ENCODE data around the gene COX7B.

The COX7B gene

GRCh38 chrX:77945910-77946545 lies 46.8 kb downstream of the COX7B start:
- DNase-seq: no peak

GRCh38 chrX:77946571-77946970 lies 47.3 kb downstream of the COX7B start:
- no peak for DNase-seq

DNA sequence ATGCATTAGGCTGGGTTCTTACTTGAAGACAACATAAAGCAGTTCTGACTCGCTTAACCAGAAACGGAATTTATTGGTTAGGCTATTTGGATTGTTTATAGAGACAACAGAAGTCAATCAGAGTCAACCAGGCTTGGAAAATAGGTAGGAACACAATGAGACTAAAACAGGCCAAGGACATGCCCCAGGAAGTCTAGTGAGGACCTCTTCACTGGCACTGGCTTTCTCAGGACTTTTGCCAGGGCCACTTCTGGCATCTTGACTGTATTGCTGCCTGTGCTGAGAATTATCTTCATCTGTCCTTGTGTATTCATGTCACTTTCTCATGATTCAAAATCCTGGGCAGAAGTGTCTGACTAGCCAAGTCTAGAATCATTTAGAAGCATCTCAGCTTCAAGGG lies 50.6 kb downstream of the COX7B start:
- no peak for DNase-seq

GRCh38 chrX:77952173-77952572 lies 52.9 kb downstream of the COX7B start:
- DNase-seq: no peak

DNA sequence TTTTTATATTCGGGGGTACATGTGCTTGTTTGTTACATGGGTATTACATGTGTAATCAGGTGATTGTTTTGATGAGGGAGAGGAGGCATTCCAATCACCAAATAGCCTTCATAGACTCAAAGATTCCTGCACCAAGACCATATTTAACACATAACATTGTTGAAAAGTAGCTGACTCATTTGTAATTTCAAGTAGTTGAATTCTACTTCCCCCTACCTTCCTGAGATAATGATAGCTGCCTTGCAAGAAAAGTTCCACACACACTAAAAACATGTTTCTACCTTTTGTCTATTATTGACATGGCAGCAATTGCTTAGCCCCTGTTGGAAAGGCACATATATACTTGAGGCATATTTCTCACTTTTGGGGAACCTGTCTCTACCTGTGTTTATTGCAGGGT lies 54.0 kb downstream of the COX7B start:
- no peak for DNase-seq

- DNase-seq: no peak
These were observed 54.4 kb downstream of the COX7B start for GRCh38 chrX:77953708-77954107.
